ENCODE measurements around the gene FAM199X.

FAM199X gene

GRCh38 chrX:104165894-104166734, at the start of gene FAM199X:
Gene FAM199X, plus strand, starts transcription at chrX:104166453. Its CDS starts 333 bp downstream, at chrX:104166786.
- no peak for FAIRE-seq

GRCh38 chrX:104117759-104118158, 48.5 kb upstream of the FAM199X start:
- FAIRE-seq: no peak

GRCh38 chrX:104118765-104119164, 47.5 kb upstream of the FAM199X start:
- FAIRE-seq: no peak

GRCh38 chrX:104122829-104123228, 43.4 kb upstream of the FAM199X start:
- FAIRE-seq: no peak

GRCh38 chrX:104126856-104127255, 39.4 kb upstream of the FAM199X start:
- no peak for FAIRE-seq

GRCh38 chrX:104130808-104131207, 35.4 kb upstream of the FAM199X start:
- FAIRE-seq: no peak

GRCh38 chrX:104134583-104135261, 31.5 kb upstream of the FAM199X start:
- FAIRE-seq: no peak

GRCh38 chrX:104135677-104136076, 30.6 kb upstream of the FAM199X start:
- FAIRE-seq: no peak

- peak; percentile 46 for FAIRE-seq
Measured at GRCh38 chrX:104136241-104137019, 29.8 kb upstream of the FAM199X start.

GRCh38 chrX:104137496-104137895, 28.8 kb upstream of the FAM199X start:
- FAIRE-seq: no peak

- FAIRE-seq: no peak
Measured at GRCh38 chrX:104141087-104141760, 25.0 kb upstream of the FAM199X start.

GRCh38 chrX:104151037-104151436, 15.2 kb upstream of the FAM199X start:
- no peak for FAIRE-seq

- no peak for FAIRE-seq
Measured at GRCh38 chrX:104156630-104157529, 9.4 kb upstream of the FAM199X start, which contains the start of gene SLC25A53. Gene SLC25A53, minus strand, starts transcription at chrX:104157009. Its CDS starts 51,752 bp downstream, at chrX:104105257.

- no peak for FAIRE-seq
Measured at GRCh38 chrX:104166735-104167436, 633 bp downstream of the FAM199X start.

- no peak for FAIRE-seq
Measured at GRCh38 chrX:104168127-104168526, 1.9 kb downstream of the FAM199X start.

- no peak for FAIRE-seq
Measured at GRCh38 chrX:104172121-104172520, 5.9 kb downstream of the FAM199X start.

GRCh38 chrX:104172788-104173187, 6.5 kb downstream of the FAM199X start:
- no peak for FAIRE-seq

- no peak for FAIRE-seq
Measured at GRCh38 chrX:104173841-104174240, 7.6 kb downstream of the FAM199X start.

GRCh38 chrX:104183685-104184084, 17.4 kb downstream of the FAM199X start:
- FAIRE-seq: no peak

GRCh38 chrX:104187931-104188330, 21.7 kb downstream of the FAM199X start:
- no peak for FAIRE-seq

GRCh38 chrX:104189837-104190236, 23.6 kb downstream of the FAM199X start:
- FAIRE-seq: no peak

All from TTC549 (cell line).